Gastroesophageal sphincter (tissue), 4 donors: ENCODE measurements around the gene GRAMD2B. TPM values are rescaled to one million over a fixed set of nuclear protein-coding genes. Genes with fewer than 3 reads are reported as not detected.

ENCODE experiments used
- ATAC-seq: fragments of 150-250 bp; one replicate; pipeline ENCODE4 v1.9.1; 2016; ENCODE audit warnings: mild to moderate bottlenecking, moderate library complexity
- H3K27ac ChIP-seq, 4 donors: fragments of 200-600 bp; sonication (generic) in 3 of 4; 1 replicate in 3 of 4; 2 replicates in 1 of 4; pipeline ENCODE4 v1.5.1; 2016 to 2019
- H3K27me3 ChIP-seq: fragments of 200-600 bp; sonication (generic); one replicate; pipeline ENCODE4 v1.5.1; 2019
- H3K36me3 ChIP-seq, 2 donors: fragments of 200-600 bp; sonication (generic); one replicate each; pipeline ENCODE4 v1.5.1; 2019; ENCODE audit warnings: control low read depth in 1 of 2
- H3K4me1 ChIP-seq, 3 donors: fragments of 200-600 bp; sonication (generic); 1 replicate in 2 of 3; 2 replicates in 1 of 3; pipeline ENCODE4 v1.5.1; 2016 to 2019; ENCODE audit warnings: control low read depth in 2 of 3
- H3K4me3 ChIP-seq, 2 donors: fragments of 200-600 bp; sonication (generic); one replicate each; pipeline ENCODE4 v1.5.1; 2019; ENCODE audit warnings: mild to moderate bottlenecking in 1 of 2, moderate library complexity in 1 of 2
- H3K9me3 ChIP-seq, 3 donors: fragments of 200-600 bp; sonication (generic); one replicate each; pipeline ENCODE4 v1.5.1; 2017 to 2019; ENCODE audit warnings: control low read depth in 2 of 3
- CTCF ChIP-seq, 4 experiments: fragments of 200-600 bp in 2 of 4; fragments of 450-650 bp in 2 of 4; sonication (generic) in 1 of 4; IDR thresholded peaks; one replicate each; pipeline ENCODE4 v1.5.1; 2017 to 2019; ENCODE audit warnings: antibody characterized with exemption in 4 of 4, mild to moderate bottlenecking in 2 of 4, moderate library complexity in 2 of 4
- EP300 ChIP-seq: sonication (generic); formaldehyde crosslinking; IDR thresholded peaks from one replicate; pipeline ENCODE4 v1.6.1; 2017; ENCODE audit warnings: antibody characterized with exemption, mild to moderate bottlenecking
- POLR2A ChIP-seq, 2 donors: fragments of 450-650 bp; IDR thresholded peaks; one replicate each; pipeline ENCODE4 v1.6.1; 2017; ENCODE audit warnings: antibody characterized with exemption in 2 of 2, mild to moderate bottlenecking in 2 of 2, moderate library complexity in 1 of 2
- POLR2AphosphoS5 ChIP-seq: sonication (generic); formaldehyde crosslinking; IDR thresholded peaks from one replicate; pipeline ENCODE4 v1.6.1; 2017; ENCODE audit warnings: antibody characterized with exemption
- WGBS, 2 donors: methylation state at CpG; one replicate each; pipeline ENCODE4 v1.1.5; 2018; ENCODE audit warnings: low coverage in 1 of 2; 5-methylcytosine and 5-hydroxymethylcytosine counted together
- total RNA-seq, 4 donors: library from RNA; depleted of rRNA; stranded (reverse); fragments of >200 nt; gene quantifications; one replicate each; pipeline ENCODE4 v1.1.0, GENCODE V29; 2016

The GRAMD2B gene
- total RNA-seq, 4 donors from 2014 or later: 47.7 to 66.0 (median 53.2) TPM

GRCh38 chr5:126483156-126483555, 59.9 kb downstream of the GRAMD2B start:
- WGBS, 2 donors: 54 to 57% methylated on average over 3 of the region's 3 CpGs
- Histone ChIP-seq H3K27ac (peak overlapping the region in 2 of 4 donors; percentile 1 to 5), H3K36me3 (peaks cover 12 to 98% of the 10 kb centered on the region in 2 donors), H3K4me3 (no peak overlapping the region), H3K4me1 (peaks cover 0 to 37% (median 0%) of the 10 kb centered on the region in 3 donors), H3K27me3 (no peaks in the 10 kb centered on the region), H3K9me3 (no peaks in the 10 kb centered on the region)
- TF ChIP-seq POLR2A (IDR thresholded peaks at IDR 0.05): no peak
- no peak for TF ChIP-seq POLR2AphosphoS5
- ATAC-seq: no peak

- peaks cover 12 to 97% of the 10 kb centered on the region in 2 donors for H3K36me3 ChIP-seq
- no peak overlapping the region for H3K27ac ChIP-seq
- TF ChIP-seq CTCF (IDR thresholded peaks at IDR 0.05) (no peak), POLR2A (IDR thresholded peaks at IDR 0.05) (no peak), EP300 (no peak), POLR2AphosphoS5 (no peak)
- no peaks in the 10 kb centered on the region for H3K9me3 ChIP-seq
- H3K4me1 ChIP-seq: peaks cover 0 to 29% (median 4%) of the 10 kb centered on the region in 3 donors
- no peaks in the 10 kb centered on the region for H3K27me3 ChIP-seq
- whole genome bisulfite sequencing, 2 donors: 75 to 80% methylated on average over 1 to 2 of the region's 2 CpGs
- no peak for ATAC-seq
- H3K4me3 ChIP-seq: no peak overlapping the region
Observed at GRCh38 chr5:126484253-126484652, 61.0 kb downstream of the GRAMD2B start.

GRCh38 chr5:126486332-126486731, 63.1 kb downstream of the GRAMD2B start:
- Histone ChIP-seq H3K27ac (peak overlapping the region in 1 of 4 donors; percentile 21), H3K4me3 (no peak overlapping the region), H3K27me3 (no peaks in the 10 kb centered on the region), H3K4me1 (peaks cover 7 to 34% (median 13%) of the 10 kb centered on the region in 3 donors), H3K36me3 (peaks cover 6 to 96% of the 10 kb centered on the region in 2 donors), H3K9me3 (no peaks in the 10 kb centered on the region)
- 37 to 90% methylated on average over 2 to 3 of the region's 3 CpGs for WGBS, 2 donors
- ATAC-seq: no peak
- no peak for TF ChIP-seq POLR2AphosphoS5
- no peak for TF ChIP-seq POLR2A (IDR thresholded peaks at IDR 0.05)
- no peak for TF ChIP-seq CTCF (IDR thresholded peaks at IDR 0.05)
- no peak for TF ChIP-seq EP300

- no peaks in the 10 kb centered on the region for H3K27me3 ChIP-seq
- no peaks in the 10 kb centered on the region for H3K9me3 ChIP-seq
- TF ChIP-seq POLR2A (IDR thresholded peaks at IDR 0.05) (no peak), EP300 (no peak), POLR2AphosphoS5 (no peak), CTCF (IDR thresholded peaks at IDR 0.05) (no peak)
- H3K27ac ChIP-seq: peak overlapping the region; percentile 40 to 67 (median 56)
- peaks cover 6 to 97% of the 10 kb centered on the region in 2 donors for H3K36me3 ChIP-seq
- H3K4me1 ChIP-seq: peaks cover 7 to 27% (median 13%) of the 10 kb centered on the region in 3 donors
- H3K4me3 ChIP-seq: no peak overlapping the region
- no peak for ATAC-seq
Observed at GRCh38 chr5:126487596-126487995, 64.4 kb downstream of the GRAMD2B start.

- no peak for TF ChIP-seq CTCF (IDR thresholded peaks at IDR 0.05)
- TF ChIP-seq POLR2A (IDR thresholded peaks at IDR 0.05): no peak
- TF ChIP-seq POLR2AphosphoS5: no peak
- no peak for TF ChIP-seq EP300
- peak overlapping the region; percentile 40 to 67 (median 64) for H3K27ac ChIP-seq
- H3K4me3 ChIP-seq: no peak overlapping the region
- no peak for ATAC-seq
- WGBS, 2 donors: 52 to 56% methylated on average over 7 of the region's 7 CpGs
- H3K4me1 ChIP-seq: peaks cover 7 to 27% (median 13%) of the 10 kb centered on the region in 3 donors
- H3K36me3 ChIP-seq: peaks cover 6 to 97% of the 10 kb centered on the region in 2 donors
- no peaks in the 10 kb centered on the region for H3K9me3 ChIP-seq
- no peaks in the 10 kb centered on the region for H3K27me3 ChIP-seq
Observed at GRCh38 chr5:126488443-126489065, 65.3 kb downstream of the GRAMD2B start.
